GM06990 (cell line): Measurements from ENCODE around the gene SLC16A12.

Experiments used
- DNase-seq: peaks from one replicate; pipeline ENCODE4 v3.0.0-alpha.2; 2011; ENCODE audit not compliant: insufficient read length; ENCODE audit errors: extremely low read depth
- H3K27me3 ChIP-seq: replicated peaks from 2 replicates; pipeline ENCODE4 v1.6.0; 2011; ENCODE audit warnings: low read length; ENCODE audit not compliant: control insufficient read depth, insufficient read depth
- H3K36me3 ChIP-seq: 2 replicates; pipeline ENCODE4 v1.5.1; 2011; ENCODE audit warnings: low read length; ENCODE audit not compliant: control insufficient read depth, insufficient read depth
- H3K4me3 ChIP-seq: replicated peaks from 2 replicates; pipeline ENCODE4 v1.5.1; 2011; ENCODE audit warnings: low read depth, mild to moderate bottlenecking, control low read depth, low read length
- CTCF ChIP-seq: IDR thresholded peaks from 2 replicates; pipeline ENCODE4 v1.5.1; 2011; ENCODE audit warnings: low read length, control low read depth, mild to moderate bottlenecking, inconsistent platforms; ENCODE audit not compliant: insufficient read depth, poor library complexity, severe bottlenecking

Gene SLC16A12

GRCh38 chr10:89516149-89516832 is 19.1 kb downstream of the SLC16A12 start:
- H3K27me3 ChIP-seq = peaks cover 2% of the 10 kb centered on the region
- no peak for DNase-seq
- H3K4me3 ChIP-seq = no peak overlapping the region
- no peak for TF ChIP-seq CTCF
- H3K36me3 ChIP-seq = no peaks in the 10 kb centered on the region

- no peak for DNase-seq
- TF ChIP-seq CTCF = no peak
Measured at GRCh38 chr10:89515031-89515841, 20.2 kb downstream of the SLC16A12 start.

GRCh38 chr10:89513206-89513605 is 22.2 kb downstream of the SLC16A12 start:
- DNase-seq = no peak
- TF ChIP-seq CTCF = no peak
- H3K4me3 ChIP-seq = no peak overlapping the region
- H3K27me3 ChIP-seq = no peaks in the 10 kb centered on the region; the same call in 1 of the 2 replicates
- no peaks in the 10 kb centered on the region for H3K36me3 ChIP-seq

More at GRCh38 chr10:89515031-89515841, 20.2 kb downstream of the SLC16A12 start:
- Histone ChIP-seq H3K27me3 (peaks cover 2% of the 10 kb centered on the region), H3K4me3 (no peak overlapping the region), H3K36me3 (no peaks in the 10 kb centered on the region)

GRCh38 chr10:89505640-89506275 is 29.6 kb downstream of the SLC16A12 start:
- Histone ChIP-seq H3K4me3 (no peak overlapping the region), H3K27me3 (no peaks in the 10 kb centered on the region), H3K36me3 (no peaks in the 10 kb centered on the region)
- no peak for TF ChIP-seq CTCF
- DNase-seq = no peak

- Histone ChIP-seq H3K27me3 (no peaks in the 10 kb centered on the region), H3K4me3 (no peak overlapping the region), H3K36me3 (no peaks in the 10 kb centered on the region)
- DNase-seq = no peak
- TF ChIP-seq CTCF = no peak
Measured at GRCh38 chr10:89504691-89505090, 30.7 kb downstream of the SLC16A12 start.
